ENCODE data around the gene CLRN1. TPM values are rescaled to one million over a fixed set of nuclear protein-coding genes. Genes with fewer than 3 reads are reported as not detected.

Gene CLRN1
- total and polyA plus RNA-seq, 2 experiments from 2014 or later, result 0.45 to 0.69 TPM

- ATAC-seq (peak; percentile 89), DNase-seq (ENCODE audit: low spot score) (peak; percentile 96)
- Mint-ChIP-seq H3K27me3 (ENCODE audit: insufficient read depth, low read depth, poor library complexity) (peaks cover 3% of the 10 kb centered on the region), H3K4me3 (0 out of 3 replicates have a peak overlapping the region, but pooled peaks have one; percentile 3), H3K36me3 (ENCODE audit: low read depth) (no peaks in the 10 kb centered on the region), H3K4me1 (peaks cover 30% of the 10 kb centered on the region), H3K27ac (no peak overlapping the region), H3K9me3 (no peaks in the 10 kb centered on the region; the same call in 2 of the 3 replicates)
- H2AFZ ChIP-seq, result peak overlapping the region; percentile 92
- H3K36me3 ChIP-seq (ENCODE audit: insufficient read depth), result no peaks in the 10 kb centered on the region
- peak overlapping the region; percentile 36; the same call in 1 of the 2 replicates for H3K4me3 ChIP-seq
- H3F3A ChIP-seq (replicated peaks; ENCODE audit: low read depth), result no peaks in the 10 kb centered on the region; the same call in 1 of the 2 replicates
- no peaks in the 10 kb centered on the region for H3K79me2 ChIP-seq (replicated peaks; ENCODE audit: insufficient read depth)
- peaks cover 25% of the 10 kb centered on the region for H3K4me1 ChIP-seq (ENCODE audit: insufficient read depth)
- H4K20me1 ChIP-seq (replicated peaks; ENCODE audit: insufficient read depth), result no peaks in the 10 kb centered on the region
- TF ChIP-seq CREB1 (CRISPR knock-in tag; IDR thresholded peaks at IDR 0.05; ENCODE audit: low read depth), result 0 out of 2 replicates have a peak, but pooled peaks have one; percentile 12
- peak; percentile 72 to 89 for TF ChIP-seq CTCF (conservative IDR thresholded peaks at IDR 0.05; ENCODE audit: low read depth in 2 of 2)
- TF ChIP-seq ZNF114 (CRISPR knock-in tag; IDR thresholded peaks at IDR 0.05), result no peak
- TF ChIP-seq ZNF462 (CRISPR knock-in tag; IDR thresholded peaks at IDR 0.05), result peak; percentile 39; the same call in 1 of the 2 replicates
- peak overlapping the region; percentile 64 for H3K4me2 ChIP-seq
- no peak overlapping the region for H3K27ac ChIP-seq (ENCODE audit: low read depth)
- no peaks in the 10 kb centered on the region for H3K27me3 ChIP-seq (ENCODE audit: insufficient read depth)
- no peaks in the 10 kb centered on the region for H3K9me2 ChIP-seq (ENCODE audit: insufficient read depth)
Observed at GRCh38 chr3:150925751-150926201, 46.8 kb downstream of the CLRN1 start.
